A673 (cell line): ENCODE results near the gene CCDC9B. TPM values are rescaled to one million over a fixed set of nuclear protein-coding genes. Genes with fewer than 3 reads are reported as not detected.

Experiments
- Bru-seq: library from RNA; stranded (reverse); fragments of 400-500 nt; gene quantifications from one replicate; lab custom pipeline; 2021; lab: Mats Ljungman, UMichigan
- BruChase-seq, 2 experiments: library from RNA; stranded (reverse); fragments of 400-500 nt; gene quantifications; one replicate each; lab custom pipeline; 2021; lab: Mats Ljungman, UMichigan
- BruUV-seq: library from RNA; stranded (reverse); fragments of 400-500 nt; replicated peaks from 2 replicates; lab custom pipeline; 2021; lab: Mats Ljungman, UMichigan
- CTCF ChIA-PET: fragments of 300-600 bp; sonication (Branson Sonifier 250); formaldehyde crosslinking; loops from one replicate; lab custom pipeline; 2022; ENCODE audit warnings: antibody characterized with exemption; lab: Charles Lee
- POLR2A ChIA-PET: fragments of 300-600 bp; sonication (Branson Sonifier 250); formaldehyde crosslinking; loops from one replicate; lab custom pipeline; 2022; ENCODE audit warnings: antibody characterized with exemption; ENCODE audit not compliant: low non-redundant PET; lab: Charles Lee
- DNase-seq: peaks from one replicate; pipeline ENCODE4 v3.0.0-alpha.2; 2015; ENCODE audit warnings: low spot score
- H3K27ac ChIP-seq: fragments of 200-600 bp; sonication (generic); 2 replicates; pipeline ENCODE4 v1.5.1; 2016; ENCODE audit warnings: mixed run types, low read depth, mild to moderate bottlenecking, mixed read lengths, antibody characterized with exemption, low read length; ENCODE audit not compliant: poor library complexity, severe bottlenecking
- H3K27me3 ChIP-seq: fragments of 200-600 bp; sonication (generic); replicated peaks from 2 replicates; pipeline ENCODE4 v1.6.1; 2017; ENCODE audit warnings: mixed run types, low read depth, mild to moderate bottlenecking, mixed read lengths, antibody characterized with exemption, low read length; ENCODE audit not compliant: insufficient read depth, poor library complexity
- H3K36me3 ChIP-seq: fragments of 200-600 bp; sonication (generic); 2 replicates; pipeline ENCODE4 v1.6.1; 2016; ENCODE audit warnings: mixed run types, mild to moderate bottlenecking, mixed read lengths, antibody characterized with exemption, low read length; ENCODE audit not compliant: insufficient read depth, poor library complexity, severe bottlenecking
- H3K4me1 ChIP-seq: fragments of 200-600 bp; sonication (generic); 2 replicates; pipeline ENCODE4 v1.6.1; 2017; ENCODE audit warnings: mixed run types, mild to moderate bottlenecking, mixed read lengths, antibody characterized with exemption, low read length; ENCODE audit not compliant: insufficient read depth, poor library complexity, severe bottlenecking
- H3K4me3 ChIP-seq: fragments of 200-600 bp; sonication (generic); 2 replicates; pipeline ENCODE4 v1.5.1; 2016; ENCODE audit warnings: low read depth, mixed run types, mild to moderate bottlenecking, mixed read lengths, low read length; ENCODE audit not compliant: poor library complexity, severe bottlenecking
- H3K9me3 ChIP-seq: fragments of 200-600 bp; sonication (generic); 2 replicates; pipeline ENCODE4 v1.6.1; 2016; ENCODE audit warnings: mixed run types, low read depth, mild to moderate bottlenecking, mixed read lengths, antibody characterized with exemption, low read length; ENCODE audit not compliant: poor library complexity, severe bottlenecking
- EZH2 ChIP-seq: fragments of 200-600 bp; sonication (generic); IDR thresholded peaks from 2 replicates; pipeline ENCODE4 v1.6.1; 2017; ENCODE audit warnings: borderline replicate concordance, low read depth, mild to moderate bottlenecking, mixed read lengths, antibody characterized with exemption, low read length; ENCODE audit not compliant: poor library complexity, severe bottlenecking
- intact Hi-C: fragments of 100-400 bp; cut with micrococcal nuclease; formaldehyde crosslinking; loops from one replicate; pipeline ENCODE4 v1.10.0; 2022; ENCODE audit not compliant: unreplicated experiment
- long read RNA-seq: library from polyadenylated mRNA; stranded (forward); transcript quantifications from one replicate; pipeline ENCODE4 v2.0.0, GENCODE V29; 2022
- total RNA-seq: library from RNA; stranded (reverse); gene quantifications from 2 replicates; pipeline ENCODE4 v1.2.3, GENCODE V29; 2021
- TF ChIP-seq, protein P1 (sequence below): fragments of 300-800, 200-600 bp; sonication (generic); conservative IDR thresholded peaks from 2 replicates; pipeline ENCODE4 v1.5.1; 2017; ENCODE audit warnings: low read depth, mild to moderate bottlenecking, antibody characterized with exemption, low read length, moderate library complexity, mixed read lengths

The CCDC9B gene
- total RNA-seq = 8.6 and 8.9 TPM in 2 replicates
- Bru-seq, nascent RNA = percentile 46 among the genes with signal in this experiment
- percentile 44 among the genes with signal in this experiment for BruChase-seq, experiment 1, labeled RNA remaining after a 2-hour chase
- percentile 48 among the genes with signal in this experiment for BruChase-seq, experiment 2, labeled RNA remaining after a 6-hour chase
- long read RNA-seq, partial matches to known transcripts = 1 of 3 reads
- long read RNA-seq, other reads (novel, unspliced or antisense) = 1 of 3 reads

DNA sequence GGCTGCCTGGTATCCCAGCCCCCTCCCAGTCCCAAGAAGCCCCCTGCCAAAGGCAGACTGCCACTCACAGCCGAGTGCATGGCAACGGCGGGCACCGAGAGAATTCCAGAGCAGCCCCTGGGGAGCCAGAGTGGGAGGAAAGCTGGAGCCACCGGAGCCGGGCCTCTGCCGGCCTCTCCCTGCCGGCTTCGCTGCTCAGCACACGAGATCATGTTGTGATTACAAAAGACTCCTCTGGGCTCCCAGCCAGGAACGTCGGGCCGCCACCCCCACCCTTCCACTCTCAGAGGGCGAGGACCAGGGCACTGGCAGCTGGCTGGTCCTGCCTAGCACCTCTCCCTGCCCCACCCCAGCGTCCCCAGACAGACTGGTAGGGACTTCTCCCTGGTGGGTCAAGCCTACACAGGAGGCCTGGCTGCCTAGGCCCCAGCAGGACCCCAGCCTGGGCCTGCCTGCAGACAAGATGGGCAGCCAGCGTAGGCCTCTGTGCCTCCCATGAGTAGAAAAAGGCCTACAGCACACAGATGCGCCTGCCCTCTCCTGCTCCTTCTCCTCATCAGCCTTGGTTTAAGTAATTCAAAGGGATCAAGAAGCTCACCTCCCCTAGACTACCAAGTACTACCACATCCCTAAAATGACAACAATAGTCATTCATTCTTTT is at the start of gene CCDC9B:
Gene CCDC9B (minus strand): TSS at position 200 of the 661 bp plus-strand sequence. CDS start 120 bp downstream, at position 80.
- Histone ChIP-seq H3K27ac (peak within 1 kb of the TSS; percentile 87), H3K4me1 (peaks cover 51% of the 10 kb centered on the region)
- intact Hi-C loops = loop anchor here (10.0 kb wide), 1 partner anchor 174 kb away; no protein-coding TSS in a partner anchor

GRCh38 chr15:40389824-40390595 is 49.3 kb upstream of the CCDC9B start:
- BruUV-seq = no TSS peak
- ChIA-PET CTCF (no interaction called here), POLR2A (no interaction called here)
- DNase-seq = no peak
- no peaks in the 10 kb centered on the region for H3K4me1 ChIP-seq
- H3K27ac ChIP-seq = no peak overlapping the region
- H3K36me3 ChIP-seq = peaks cover 93% of the 10 kb centered on the region
- no peaks in the 10 kb centered on the region for H3K9me3 ChIP-seq
- intact Hi-C loops = no loop called here
- no peak overlapping the region for H3K4me3 ChIP-seq
- no peaks in the 10 kb centered on the region for H3K27me3 ChIP-seq
- TF ChIP-seq, protein P1, sequence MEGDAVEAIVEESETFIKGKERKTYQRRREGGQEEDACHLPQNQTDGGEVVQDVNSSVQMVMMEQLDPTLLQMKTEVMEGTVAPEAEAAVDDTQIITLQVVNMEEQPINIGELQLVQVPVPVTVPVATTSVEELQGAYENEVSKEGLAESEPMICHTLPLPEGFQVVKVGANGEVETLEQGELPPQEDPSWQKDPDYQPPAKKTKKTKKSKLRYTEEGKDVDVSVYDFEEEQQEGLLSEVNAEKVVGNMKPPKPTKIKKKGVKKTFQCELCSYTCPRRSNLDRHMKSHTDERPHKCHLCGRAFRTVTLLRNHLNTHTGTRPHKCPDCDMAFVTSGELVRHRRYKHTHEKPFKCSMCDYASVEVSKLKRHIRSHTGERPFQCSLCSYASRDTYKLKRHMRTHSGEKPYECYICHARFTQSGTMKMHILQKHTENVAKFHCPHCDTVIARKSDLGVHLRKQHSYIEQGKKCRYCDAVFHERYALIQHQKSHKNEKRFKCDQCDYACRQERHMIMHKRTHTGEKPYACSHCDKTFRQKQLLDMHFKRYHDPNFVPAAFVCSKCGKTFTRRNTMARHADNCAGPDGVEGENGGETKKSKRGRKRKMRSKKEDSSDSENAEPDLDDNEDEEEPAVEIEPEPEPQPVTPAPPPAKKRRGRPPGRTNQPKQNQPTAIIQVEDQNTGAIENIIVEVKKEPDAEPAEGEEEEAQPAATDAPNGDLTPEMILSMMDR = no peak
- TF ChIP-seq EZH2 = no peak

More for the DNA sequence above, at the start of gene CCDC9B:
- CTCF ChIA-PET = interaction anchor here (0.6 to 4.0 kb wide), 8 partner anchors 16 to 94 kb away, joined by 3 to 25 read pairs (median 4); partner anchors contain the start of genes ANKRD63 and INAFM2
- peak within 1 kb of the TSS; percentile 17 for H3K4me3 ChIP-seq
- POLR2A ChIA-PET = interaction anchor here (0.6 kb wide), 2 partner anchors 12 to 538 kb away, joined by 3 to 13 read pairs; no protein-coding TSS in a partner anchor
- TF ChIP-seq EZH2 = no peak
- TF ChIP-seq, protein P1 = no peak
- BruUV-seq = no TSS peak
- no peaks in the 10 kb centered on the region for H3K36me3 ChIP-seq
- DNase-seq = peak; percentile 86
- no peaks in the 10 kb centered on the region for H3K27me3 ChIP-seq
- no peaks in the 10 kb centered on the region for H3K9me3 ChIP-seq
